Inflammatory macrophage (primary cell): Measurements from ENCODE around the gene MUS81.
"Not testable (repeated sequence)": the region's sequence is repeated elsewhere in the genome, so short reads cannot be mapped to it uniquely, and the experiment has no call there.

ENCODE experiments used
- DNase-seq, 2 donors: peaks; one replicate each; pipeline ENCODE4 v3.0.0-alpha.2; 2020 to 2022
- total RNA-seq, 18 experiments: gene quantifications; one replicate each; lab custom pipeline; 2026; ENCODE audit warnings: mixed read lengths in 6 of 18, inconsistent platforms in 2 of 18; lab: John Stamatoyannopoulos, UW

The MUS81 gene, protein sequence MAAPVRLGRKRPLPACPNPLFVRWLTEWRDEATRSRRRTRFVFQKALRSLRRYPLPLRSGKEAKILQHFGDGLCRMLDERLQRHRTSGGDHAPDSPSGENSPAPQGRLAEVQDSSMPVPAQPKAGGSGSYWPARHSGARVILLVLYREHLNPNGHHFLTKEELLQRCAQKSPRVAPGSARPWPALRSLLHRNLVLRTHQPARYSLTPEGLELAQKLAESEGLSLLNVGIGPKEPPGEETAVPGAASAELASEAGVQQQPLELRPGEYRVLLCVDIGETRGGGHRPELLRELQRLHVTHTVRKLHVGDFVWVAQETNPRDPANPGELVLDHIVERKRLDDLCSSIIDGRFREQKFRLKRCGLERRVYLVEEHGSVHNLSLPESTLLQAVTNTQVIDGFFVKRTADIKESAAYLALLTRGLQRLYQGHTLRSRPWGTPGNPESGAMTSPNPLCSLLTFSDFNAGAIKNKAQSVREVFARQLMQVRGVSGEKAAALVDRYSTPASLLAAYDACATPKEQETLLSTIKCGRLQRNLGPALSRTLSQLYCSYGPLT
- total RNA-seq: 20.5 to 67.2 (median 37.4) reads per million in 18 experiments

DNA sequence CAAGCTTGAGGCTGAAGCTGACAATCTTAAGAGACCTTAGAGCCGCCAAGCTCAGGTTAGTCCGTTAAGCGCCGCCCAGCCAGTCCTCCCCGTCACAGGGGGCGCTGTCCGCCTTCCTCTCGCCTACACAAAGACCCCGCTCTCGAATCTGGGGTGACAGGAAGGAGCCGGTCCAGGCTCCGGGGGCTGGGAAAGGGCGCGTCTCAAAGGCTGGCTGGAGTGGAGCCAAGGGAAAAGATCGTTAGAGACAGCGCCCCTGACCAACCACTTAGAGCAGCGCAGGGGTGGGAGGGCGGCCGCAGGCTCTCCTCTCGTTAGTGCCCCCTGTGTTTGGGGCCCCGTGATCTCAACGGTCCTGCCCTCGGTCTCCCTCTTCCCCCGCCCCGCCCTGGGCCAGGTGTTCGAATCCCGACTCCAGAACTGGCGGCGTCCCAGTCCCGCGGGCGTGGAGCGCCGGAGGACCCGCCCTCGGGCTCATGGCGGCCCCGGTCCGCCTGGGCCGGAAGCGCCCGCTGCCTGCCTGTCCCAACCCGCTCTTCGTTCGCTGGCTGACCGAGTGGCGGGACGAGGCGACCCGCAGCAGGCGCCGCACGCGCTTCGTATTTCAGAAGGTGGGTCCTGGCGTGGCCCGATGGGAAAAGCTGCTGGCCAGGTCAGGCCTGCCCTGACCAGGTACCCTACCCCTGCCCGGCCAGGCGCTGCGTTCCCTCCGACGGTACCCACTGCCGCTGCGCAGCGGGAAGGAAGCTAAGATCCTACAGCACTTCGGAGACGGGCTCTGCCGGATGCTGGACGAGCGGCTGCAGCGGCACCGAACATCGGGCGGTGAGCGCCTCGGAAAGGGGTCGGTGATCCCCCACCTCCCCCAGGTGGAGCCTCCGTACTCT is at the start of gene MUS81:
Gene MUS81, plus strand, starts transcription at position 156 of the 887 bp plus-strand sequence. Its CDS starts 321 bp downstream, at position 477.
- peak; percentile 92 to 95 for DNase-seq

DNA sequence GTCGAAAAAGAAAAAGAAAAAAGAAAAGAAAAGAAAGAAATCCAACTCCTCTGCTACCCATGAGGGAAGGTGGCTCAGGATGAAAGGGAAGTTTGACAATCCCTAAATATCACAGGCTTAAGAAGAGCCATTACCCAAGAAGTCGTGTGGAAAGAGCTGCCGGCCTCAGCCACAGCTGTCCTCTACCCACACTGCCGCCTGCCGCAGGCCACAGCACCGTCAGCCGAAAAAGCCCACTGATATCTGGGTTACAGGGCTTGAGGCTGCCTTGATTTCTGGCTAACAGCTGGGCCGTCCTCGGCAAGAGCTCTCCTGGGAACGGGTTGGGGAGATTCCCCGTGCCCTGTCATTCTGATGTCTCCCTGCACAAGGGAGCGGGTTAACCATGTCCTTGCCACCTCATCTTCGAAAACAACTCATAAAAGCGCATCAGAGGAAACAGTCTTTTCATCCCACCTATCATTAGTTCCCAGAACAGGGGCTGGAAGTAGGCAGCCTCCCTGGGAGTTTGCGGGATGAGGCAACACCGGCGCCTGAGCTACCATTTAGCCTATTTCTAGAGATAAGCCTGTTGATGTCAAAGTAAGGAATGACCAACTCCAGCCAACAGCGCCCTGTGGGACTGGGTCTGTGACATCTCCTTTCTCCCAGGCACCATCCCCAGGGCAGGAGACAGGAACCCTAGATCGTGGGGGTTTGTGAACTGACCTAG is 48.3 kb upstream of the MUS81 start:
- peak; percentile 86 to 97 for DNase-seq

DNA sequence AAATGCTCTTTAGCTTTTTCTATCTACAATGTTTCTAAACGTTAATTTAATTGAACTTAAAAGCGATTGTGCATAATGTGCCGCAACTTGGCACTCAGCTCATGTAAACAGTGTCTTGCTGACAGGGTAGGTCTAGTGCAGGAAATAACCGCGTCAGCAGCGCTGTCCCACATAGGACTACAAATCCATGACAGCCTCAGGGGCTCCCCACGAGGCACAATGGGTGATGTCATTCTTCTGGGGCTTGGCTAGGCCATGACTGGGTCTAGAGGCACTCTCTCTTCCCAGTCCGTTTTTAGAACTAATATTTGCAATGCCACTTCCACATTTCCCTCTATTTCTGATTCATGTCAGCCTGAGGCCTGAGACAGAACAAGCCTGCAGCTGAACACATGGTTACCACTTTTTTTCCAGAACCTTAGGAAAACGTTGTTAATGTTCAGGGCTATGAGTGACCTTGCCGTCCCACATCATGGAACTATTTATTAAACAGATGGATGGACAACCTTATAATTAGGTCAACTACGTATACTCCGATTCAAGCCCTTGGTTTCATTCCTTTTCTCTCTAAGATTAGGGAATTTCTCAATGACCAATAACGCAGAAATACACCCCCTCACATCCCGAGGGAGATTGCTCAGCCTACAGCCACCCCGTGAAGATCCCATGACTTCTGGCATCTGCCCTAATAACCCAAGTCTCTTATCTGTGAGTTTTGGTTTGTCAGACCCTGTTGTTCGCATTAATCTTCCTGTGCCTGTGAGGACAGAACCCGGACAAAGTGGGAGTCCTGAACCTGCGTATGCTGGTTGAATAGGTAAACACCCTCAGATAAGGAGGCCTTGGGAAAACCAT is 45.9 kb upstream of the MUS81 start:
- DNase-seq: peak; percentile 96 to 99

DNA sequence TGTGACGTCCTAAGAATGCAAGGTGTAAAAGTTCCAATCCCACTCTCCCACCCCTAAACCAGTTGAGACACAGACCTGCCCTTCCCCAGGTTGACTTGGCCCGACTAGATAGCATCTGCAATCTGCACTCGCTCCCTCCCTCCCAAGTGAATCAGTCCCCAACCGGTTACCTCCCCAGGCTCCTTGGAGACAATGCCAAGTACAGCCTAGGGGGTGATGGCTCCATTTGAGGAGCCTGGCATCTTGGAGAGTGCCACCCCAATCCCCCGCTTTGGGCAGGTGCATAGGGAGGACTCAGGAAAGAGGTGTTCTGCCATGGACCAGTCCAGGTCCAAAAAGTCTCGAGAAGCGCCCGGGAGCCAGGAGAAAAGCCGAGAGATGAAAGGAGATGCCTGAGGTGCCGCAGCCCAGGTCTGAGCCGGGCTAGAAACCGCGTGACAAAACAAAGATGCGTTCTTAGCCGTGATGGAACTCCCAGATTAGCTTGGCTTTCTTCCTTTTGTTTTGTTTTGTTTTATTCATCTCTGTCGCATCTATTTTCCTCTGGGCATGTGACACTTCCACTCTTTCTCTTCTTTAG is 45.2 kb upstream of the MUS81 start:
- peak in 1 of 2 donors; percentile 13 for DNase-seq

DNA sequence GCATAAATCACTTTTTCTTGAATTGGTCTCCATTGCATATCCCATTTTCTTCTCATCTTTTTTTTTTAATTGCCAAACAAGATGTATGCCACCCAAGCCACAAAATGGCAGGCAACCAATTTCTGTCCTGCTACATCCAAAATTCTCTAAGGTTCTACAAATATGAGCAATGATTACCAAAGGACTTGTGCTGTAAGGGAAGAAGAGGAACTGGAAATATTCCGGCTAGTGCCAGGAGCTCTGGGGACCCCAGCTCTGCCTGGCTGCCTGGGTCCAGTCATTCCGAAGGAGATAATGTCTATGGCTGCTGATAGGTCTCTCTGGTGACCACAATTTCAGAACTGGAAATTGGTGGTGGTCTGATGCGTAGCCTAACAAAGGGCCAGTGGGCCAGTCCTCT is 43.5 kb upstream of the MUS81 start:
- DNase-seq: peak; percentile 46 to 55

DNA sequence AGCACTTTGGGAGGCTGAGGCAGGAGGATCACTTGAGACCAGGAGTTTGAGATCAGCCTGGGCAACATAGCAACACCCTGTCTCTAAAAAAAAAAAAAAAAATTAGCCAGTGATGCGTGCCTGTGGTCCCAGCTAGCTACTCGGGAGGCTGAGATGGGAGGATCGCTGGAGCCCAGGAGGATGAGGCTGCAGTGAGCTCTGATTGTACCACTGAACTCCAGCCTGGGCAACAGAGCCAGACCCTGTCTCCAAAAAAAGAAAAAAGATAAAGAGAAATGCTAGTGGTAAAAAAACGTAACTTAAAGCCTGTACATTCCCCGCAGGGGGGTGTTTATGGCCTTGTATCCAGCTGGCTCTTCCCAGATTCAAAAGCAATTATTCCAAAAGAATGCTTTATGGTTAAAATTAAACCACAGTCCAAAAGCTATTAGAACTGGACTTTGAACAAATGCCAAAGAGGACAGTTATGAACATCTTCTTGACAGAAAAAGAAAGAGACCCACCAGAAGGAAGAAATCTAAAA is 42.9 kb upstream of the MUS81 start:
- DNase-seq: no peak

DNA sequence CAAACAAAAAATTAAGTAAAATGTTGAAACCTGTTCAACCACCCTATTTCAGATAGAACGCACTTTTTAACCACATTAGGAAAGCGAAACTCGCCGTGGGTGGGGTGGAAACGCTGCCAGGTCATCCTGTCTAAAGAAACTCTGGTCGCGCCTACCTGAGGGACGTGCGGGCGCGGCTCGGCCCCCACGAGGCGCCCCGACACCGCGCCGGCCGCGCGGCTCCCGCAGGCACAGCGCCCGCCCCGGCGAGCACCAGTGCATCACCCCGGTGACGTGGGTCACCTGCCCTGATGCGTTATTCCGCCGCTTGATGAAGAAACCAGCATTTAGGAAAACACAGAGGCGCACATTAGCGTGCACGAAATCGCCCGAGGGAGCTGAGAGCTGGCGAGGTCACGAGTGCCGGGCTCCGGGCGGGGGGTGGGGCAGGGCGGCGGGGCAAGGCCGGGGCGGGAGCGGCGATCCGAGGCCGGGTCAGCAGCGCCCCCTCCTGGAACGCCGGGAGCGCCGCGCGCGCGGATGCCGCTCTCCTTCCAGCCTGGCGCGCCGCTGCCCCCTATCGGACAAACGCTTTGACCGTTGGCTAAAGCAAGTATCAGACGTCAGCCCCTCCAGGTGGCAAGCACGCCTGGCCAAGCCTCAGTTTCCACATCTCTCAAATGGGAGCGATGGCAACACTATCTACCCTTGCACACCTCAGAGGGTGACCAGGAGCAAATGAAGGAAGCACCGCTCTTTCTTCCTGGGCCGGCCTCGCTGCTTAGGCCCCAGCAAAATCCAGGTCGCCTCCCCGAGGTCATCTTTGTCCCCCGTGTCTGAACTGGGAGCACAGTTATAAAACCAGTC is 42.2 kb upstream of the MUS81 start:
- DNase-seq: peak; percentile 86 to 95

DNA sequence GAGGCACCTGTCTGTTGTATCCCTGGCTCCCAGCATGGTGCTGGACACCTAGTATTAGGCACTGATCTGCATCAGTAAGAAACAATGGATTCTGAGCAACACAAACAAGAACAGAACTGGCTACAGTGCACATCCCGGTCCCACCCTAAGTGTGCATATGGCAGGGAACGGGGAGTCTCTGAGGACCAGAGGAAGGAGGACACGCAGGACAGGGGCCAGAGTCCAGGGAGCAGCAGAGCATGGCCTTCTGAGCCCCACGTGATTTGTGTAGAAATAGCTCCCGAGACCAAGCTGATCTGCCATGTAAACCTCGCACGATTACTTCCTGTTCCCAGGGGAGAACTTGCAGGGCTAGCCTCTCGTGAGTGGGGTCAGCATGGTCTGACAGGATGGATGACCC is 39.1 kb upstream of the MUS81 start:
- DNase-seq: peak; percentile 59 to 71

DNA sequence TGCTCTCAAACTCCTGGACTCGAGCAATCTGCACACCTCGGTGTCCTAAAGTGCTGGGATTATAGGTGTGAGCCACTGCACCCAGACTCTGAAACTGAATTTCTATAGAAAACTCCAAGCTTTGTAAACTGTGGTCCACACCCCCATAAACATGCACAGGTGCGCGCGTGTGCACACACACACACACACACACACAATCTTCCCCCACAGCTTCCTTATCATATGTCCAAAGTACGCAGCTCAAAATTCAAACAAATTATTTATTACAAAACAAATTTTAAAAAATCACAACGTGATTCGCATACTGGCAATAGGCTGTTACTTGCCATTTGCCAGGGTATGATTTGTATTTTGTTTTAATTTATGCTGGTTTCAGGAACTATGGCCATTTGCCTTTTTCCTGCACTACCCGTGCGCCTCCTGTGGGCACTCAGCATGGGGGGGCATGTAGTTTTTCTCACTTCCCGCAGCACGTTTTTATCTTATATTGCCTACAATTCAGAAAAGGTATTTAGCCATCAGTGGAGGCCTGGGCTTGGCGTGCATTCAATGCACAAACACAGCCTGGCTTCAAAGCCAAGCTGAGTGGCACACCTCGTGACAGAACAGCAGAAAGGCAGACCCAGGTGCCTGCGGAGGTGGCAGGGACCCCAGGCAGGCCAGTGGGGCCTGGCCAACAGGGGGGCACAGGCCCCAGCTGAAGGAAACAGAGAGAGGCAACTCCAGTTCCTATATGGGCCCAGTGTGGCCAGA is 37.3 kb upstream of the MUS81 start:
- no peak for DNase-seq

DNA sequence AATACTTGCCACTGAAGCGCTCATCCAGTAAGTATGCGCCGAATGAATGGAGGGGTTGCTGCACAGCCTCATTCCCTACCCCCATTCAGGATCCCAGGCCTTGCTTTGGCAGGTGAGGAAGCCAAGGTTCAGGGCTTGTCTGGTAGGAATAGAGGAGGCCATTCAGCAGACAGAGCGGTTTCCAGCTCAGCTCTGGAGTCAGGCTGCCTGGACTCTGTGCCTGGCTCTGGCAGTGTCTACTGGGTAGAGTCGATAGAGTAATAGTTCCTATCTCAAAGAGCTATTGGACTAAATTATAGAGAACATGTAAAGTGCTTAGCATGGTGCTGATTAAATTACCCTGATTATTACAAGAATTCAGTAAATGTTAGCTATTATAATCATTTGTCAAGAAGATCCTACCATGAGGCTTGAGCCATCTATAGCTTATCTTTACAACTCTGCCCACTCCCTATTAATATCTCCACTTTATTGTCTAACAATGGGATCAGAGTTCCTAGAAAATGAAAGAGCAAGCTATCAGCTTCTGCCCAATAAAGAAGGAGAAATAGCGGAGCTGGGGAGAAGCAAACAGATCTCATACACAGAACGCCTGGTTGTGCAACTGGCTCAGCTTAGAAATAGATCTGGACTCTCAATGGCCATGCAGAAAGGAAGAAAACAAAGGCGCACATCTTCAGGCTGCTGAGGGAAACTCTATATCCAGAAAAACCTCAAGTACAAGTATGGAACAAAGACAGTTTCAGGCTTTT is 33.1 kb upstream of the MUS81 start:
- DNase-seq: no peak

DNA sequence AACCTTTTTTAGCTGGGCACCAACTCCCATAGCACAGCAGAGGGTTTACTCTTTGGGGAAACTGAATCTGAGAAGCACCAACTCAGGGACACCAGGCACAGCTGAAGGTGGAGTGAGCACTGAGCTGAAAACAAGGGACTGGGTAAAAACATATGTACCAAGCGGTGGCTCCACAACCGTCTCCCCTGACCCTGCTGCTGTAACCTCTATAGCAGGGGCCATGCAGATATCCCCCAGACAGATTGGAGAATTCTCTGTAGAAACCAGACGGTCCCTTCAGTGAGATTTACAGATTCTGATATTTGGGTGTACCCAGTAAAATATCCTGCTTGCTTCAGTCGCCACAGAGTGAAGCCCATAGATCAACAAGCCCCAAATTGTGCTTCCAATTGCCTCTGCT is 30.8 kb upstream of the MUS81 start:
- no peak for DNase-seq

DNA sequence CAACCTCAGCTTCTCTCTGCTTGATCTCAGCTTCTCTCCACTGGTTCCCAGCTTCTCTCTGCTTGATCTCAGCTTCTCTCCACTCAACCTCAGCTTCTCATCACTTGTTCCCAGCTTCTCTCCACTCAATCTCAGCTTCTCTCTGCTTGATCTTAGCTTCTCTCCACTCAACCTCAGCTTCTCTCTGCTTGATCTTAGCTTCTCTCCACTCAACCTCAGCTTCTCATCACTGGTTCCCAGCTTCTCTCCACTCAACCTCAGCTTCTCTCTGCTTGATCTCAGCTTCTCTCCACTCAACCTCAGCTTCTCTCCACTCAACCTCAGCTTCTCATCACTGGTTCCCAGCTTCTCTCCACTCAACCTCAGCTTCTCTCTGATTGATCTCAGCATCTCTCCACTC is 28.0 kb upstream of the MUS81 start:
- not testable (repeated sequence) for DNase-seq

DNA sequence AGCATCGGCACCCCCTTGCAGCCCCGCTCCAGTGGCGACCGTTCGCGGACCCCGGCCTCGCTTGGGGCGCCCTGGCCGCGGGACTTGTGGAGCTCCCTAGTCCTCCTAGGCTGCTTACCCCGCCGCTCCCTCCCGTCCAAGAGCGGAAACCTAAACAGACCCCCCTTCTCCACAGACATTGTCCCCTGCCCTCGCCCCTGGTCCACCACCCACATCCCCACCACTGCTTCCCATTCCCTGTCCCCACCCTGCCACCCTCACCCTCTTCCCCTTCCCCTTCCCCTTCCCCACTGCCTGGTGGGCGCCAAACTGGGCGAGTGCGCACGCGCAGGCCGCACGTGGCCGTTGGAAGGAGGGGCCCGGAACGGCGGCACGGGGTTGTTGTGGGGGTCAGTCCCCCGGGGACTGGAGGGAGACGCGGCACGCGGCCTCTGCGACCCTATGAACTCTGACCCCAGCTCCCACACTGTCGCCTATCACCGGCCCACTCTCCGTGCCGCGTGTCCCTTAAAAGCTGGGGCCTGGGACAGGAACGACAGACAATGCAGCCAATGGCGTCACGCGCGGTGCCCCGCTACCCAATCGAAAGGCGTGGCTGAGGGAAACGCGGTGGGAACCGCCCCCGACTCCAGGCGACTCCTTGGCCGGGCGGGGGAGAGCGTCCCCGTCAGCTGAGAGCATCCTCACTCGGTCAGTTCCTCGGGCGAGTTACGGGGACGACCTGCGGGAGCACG is 26.8 kb upstream of the MUS81 start, which contains the start of gene SNX32:
Gene SNX32, plus strand, starts transcription at position 667 of the 734 bp plus-strand sequence. CDS start 103 bp downstream, outside the sequence.
- peak; percentile 94 to 96 for DNase-seq

DNA sequence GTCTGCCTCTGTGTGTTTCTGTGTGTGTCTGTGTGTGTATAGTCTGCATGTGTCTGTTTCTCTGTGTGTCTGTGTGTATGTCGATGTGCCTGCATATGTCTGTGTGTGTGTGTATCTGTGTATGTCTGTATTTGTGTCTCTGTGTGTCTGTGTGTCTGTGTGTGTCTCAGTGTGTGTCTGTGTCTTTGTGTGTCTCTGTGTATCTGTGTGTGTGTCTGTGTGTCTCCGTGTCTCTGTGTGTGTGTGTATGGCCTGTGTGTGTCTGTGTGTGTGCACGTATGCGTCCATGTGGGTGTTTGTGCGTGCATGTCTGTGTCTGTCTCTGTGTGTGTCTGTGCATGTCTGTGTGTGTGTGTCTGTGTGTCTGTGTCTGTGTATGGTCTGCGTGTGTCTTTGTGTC is 26.0 kb upstream of the MUS81 start:
- no peak for DNase-seq

DNA sequence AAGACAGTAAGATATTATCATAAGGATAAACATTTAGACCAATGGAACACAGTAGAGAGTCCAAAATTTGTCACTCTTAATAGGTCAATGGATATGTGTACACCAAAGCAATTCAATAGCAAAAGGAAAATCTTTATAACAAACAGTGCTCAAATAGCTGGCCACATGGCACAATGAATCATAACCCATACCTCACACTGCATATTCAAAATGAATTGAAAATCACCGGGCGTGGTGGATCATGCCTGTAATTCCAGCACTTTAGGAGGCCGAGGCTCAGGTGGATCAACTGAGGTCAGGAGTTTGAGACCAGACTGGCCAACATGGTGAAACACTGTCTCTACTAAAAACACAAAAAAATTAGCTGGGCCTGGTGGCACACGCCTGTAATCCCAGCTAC is 18.1 kb upstream of the MUS81 start:
- no peak for DNase-seq

DNA sequence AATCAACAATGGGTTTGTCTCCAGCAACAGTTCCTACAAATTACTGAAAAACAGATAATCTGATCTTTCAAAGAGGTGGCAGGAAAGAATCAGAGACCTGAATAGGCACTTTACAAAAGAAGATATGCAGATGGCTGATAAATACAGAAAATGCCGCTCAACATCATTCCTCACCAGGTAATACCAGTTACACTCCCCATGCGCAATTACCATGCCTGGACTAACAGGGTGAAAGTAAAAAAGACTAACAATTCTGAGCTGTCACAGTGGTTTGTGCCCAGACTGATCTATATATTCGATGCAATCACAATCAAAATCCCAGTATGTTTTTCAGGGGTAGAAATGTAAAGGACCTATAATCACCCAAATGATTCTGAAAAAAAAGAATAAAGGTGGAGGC is 16.4 kb upstream of the MUS81 start:
- no peak for DNase-seq

DNA sequence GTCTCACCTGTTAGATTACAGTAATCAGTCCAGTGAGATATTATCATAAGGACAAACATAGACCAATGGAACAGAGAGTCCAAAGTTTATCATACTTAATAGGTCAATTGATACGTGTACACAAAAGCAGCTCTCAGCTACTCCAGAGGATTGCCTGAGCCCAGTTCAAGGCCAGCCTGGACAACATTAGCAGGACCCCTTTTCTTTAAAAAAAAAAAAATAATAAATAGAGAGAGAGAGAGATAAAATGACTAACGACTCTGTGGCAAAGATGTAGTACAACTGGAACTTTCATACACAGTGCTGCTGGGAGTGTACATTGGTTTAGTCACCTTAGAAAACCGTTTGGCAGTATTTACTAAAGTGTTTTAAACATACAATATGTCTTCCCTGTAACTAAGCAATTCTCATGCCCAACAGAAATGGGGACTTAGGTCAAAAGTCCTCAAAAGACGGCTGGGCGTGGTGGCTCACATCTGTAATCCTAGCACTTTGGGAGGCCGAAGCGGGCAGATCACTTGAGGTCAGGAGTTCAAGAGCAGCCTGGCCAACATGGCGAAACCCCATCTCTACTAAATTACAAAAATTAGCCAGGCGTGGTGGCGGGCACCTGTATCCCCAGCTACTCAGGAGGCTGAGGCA is 15.9 kb upstream of the MUS81 start:
- DNase-seq: no peak
